H9 (cell line): ENCODE data around the gene PPP1R26. TPM values are rescaled to one million over a fixed set of nuclear protein-coding genes. Genes with fewer than 3 reads are reported as not detected.

ENCODE experiments used
- DNase-seq: peaks from one replicate; pipeline ENCODE4 v3.0.0-alpha.2; 2017
- H2AFZ ChIP-seq: one replicate; pipeline ENCODE4 v1.6.1; 2013; ENCODE audit warnings: mild to moderate bottlenecking, low read length, control low read depth, moderate library complexity
- H2AK5ac ChIP-seq: 2 replicates; pipeline ENCODE4 v1.6.1; 2013; ENCODE audit warnings: low read length, control low read depth, mixed read lengths; ENCODE audit not compliant: insufficient read length
- H2BK120ac ChIP-seq: one replicate; pipeline ENCODE4 v1.6.1; 2013; ENCODE audit warnings: low read depth, mild to moderate bottlenecking, low read length, control low read depth, inconsistent platforms; ENCODE audit not compliant: poor library complexity, severe bottlenecking
- H2BK12ac ChIP-seq: 2 replicates; pipeline ENCODE4 v1.6.1; 2013; ENCODE audit warnings: low read length, control low read depth, mixed read lengths, low read depth; ENCODE audit not compliant: insufficient read length
- H2BK15ac ChIP-seq: 2 replicates; pipeline ENCODE4 v1.6.1; 2013; ENCODE audit warnings: low read depth, low read length, control low read depth
- H2BK20ac ChIP-seq: one replicate; pipeline ENCODE4 v1.6.1; 2013; ENCODE audit warnings: low read depth, mild to moderate bottlenecking, low read length, control low read depth, inconsistent platforms; ENCODE audit not compliant: poor library complexity, severe bottlenecking
- H2BK5ac ChIP-seq: 2 replicates; pipeline ENCODE4 v1.6.1; 2013; ENCODE audit warnings: low read length, control low read depth, mixed read lengths; ENCODE audit not compliant: insufficient read length
- H3K14ac ChIP-seq: 2 replicates; pipeline ENCODE4 v1.6.1; 2013; ENCODE audit warnings: low read length, control low read depth; ENCODE audit not compliant: insufficient read depth
- H3K18ac ChIP-seq: 2 replicates; pipeline ENCODE4 v1.6.1; 2013; ENCODE audit warnings: low read depth, mild to moderate bottlenecking, mixed read lengths, low read length, control low read depth; ENCODE audit not compliant: insufficient read length
- H3K23ac ChIP-seq: 2 replicates; pipeline ENCODE4 v1.6.1; 2013; ENCODE audit warnings: low read length, control low read depth, mixed read lengths, low read depth; ENCODE audit not compliant: insufficient read length
- H3K23me2 ChIP-seq: 2 replicates; pipeline ENCODE4 v1.6.1; 2013; ENCODE audit warnings: low read depth, mild to moderate bottlenecking, mixed read lengths, low read length, control low read depth; ENCODE audit not compliant: insufficient read length, poor library complexity, severe bottlenecking
- H3K27ac ChIP-seq: 2 replicates; pipeline ENCODE4 v1.5.1; 2013; ENCODE audit warnings: low read length, control low read depth, mixed read lengths, low read depth; ENCODE audit not compliant: insufficient read length
- H3K27me3 ChIP-seq: 2 replicates; pipeline ENCODE4 v1.6.1; 2013; ENCODE audit warnings: low read length, control low read depth, inconsistent platforms; ENCODE audit not compliant: insufficient read depth
- H3K4ac ChIP-seq: 2 replicates; pipeline ENCODE4 v1.6.1; 2013; ENCODE audit warnings: low read depth, mild to moderate bottlenecking, control low read depth, inconsistent platforms, low read length, moderate library complexity
- H3K4me1 ChIP-seq: 2 replicates; pipeline ENCODE4 v1.6.1; 2013; ENCODE audit warnings: low read length, control low read depth, inconsistent platforms; ENCODE audit not compliant: insufficient read depth
- H3K4me2 ChIP-seq: 2 replicates; pipeline ENCODE4 v1.6.1; 2013; ENCODE audit warnings: low read length, control low read depth, mixed read lengths; ENCODE audit not compliant: insufficient read length, insufficient read depth
- H3K56ac ChIP-seq: 2 replicates; pipeline ENCODE4 v1.6.1; 2013; ENCODE audit warnings: low read depth, mild to moderate bottlenecking, mixed read lengths, low read length, control low read depth; ENCODE audit not compliant: insufficient read length
- H3K79me1 ChIP-seq: 2 replicates; pipeline ENCODE4 v1.6.1; 2013; ENCODE audit warnings: low read depth, mild to moderate bottlenecking, moderate library complexity, low read length, control low read depth, inconsistent platforms; ENCODE audit not compliant: insufficient read depth, poor library complexity, severe bottlenecking
- H3K79me2 ChIP-seq: 2 replicates; pipeline ENCODE4 v1.6.1; 2013; ENCODE audit warnings: low read length, control low read depth, inconsistent platforms; ENCODE audit not compliant: insufficient read depth
- H3K9ac ChIP-seq: 2 replicates; pipeline ENCODE4 v1.6.1; 2013; ENCODE audit warnings: low read length, control low read depth, mixed read lengths; ENCODE audit not compliant: insufficient read length; ENCODE audit errors: extremely low read depth
- H3K9me3 ChIP-seq: one replicate; pipeline ENCODE4 v1.6.1; 2013; ENCODE audit warnings: low read depth, low read length, inconsistent platforms; ENCODE audit not compliant: control insufficient read depth
- H3T11ph ChIP-seq: one replicate; pipeline ENCODE4 v1.6.1; 2013; ENCODE audit warnings: mild to moderate bottlenecking, low read length, control low read depth, inconsistent platforms
- H4K20me1 ChIP-seq: one replicate; pipeline ENCODE4 v1.6.1; 2013; ENCODE audit not compliant: control insufficient read depth, insufficient read length, insufficient read depth
- H4K5ac ChIP-seq: 2 replicates; pipeline ENCODE4 v1.6.1; 2013; ENCODE audit warnings: low read depth, mild to moderate bottlenecking, mixed read lengths, low read length, control low read depth; ENCODE audit not compliant: insufficient read length
- H4K8ac ChIP-seq: replicated peaks from 2 replicates; pipeline ENCODE4 v1.6.1; 2013; ENCODE audit warnings: low read length, control low read depth, mixed read lengths, low read depth; ENCODE audit not compliant: insufficient read length
- H4K91ac ChIP-seq: 2 replicates; pipeline ENCODE4 v1.6.1; 2013; ENCODE audit warnings: low read depth, mild to moderate bottlenecking, moderate library complexity, mixed read lengths, low read length, control low read depth; ENCODE audit not compliant: insufficient read length
- H3K27ac Mint-ChIP-seq, 3 experiments: 2 replicates in 2 of 3; 3 replicates in 1 of 3; pipeline ENCODE4 v1.8.0; 2020 to 2021; ENCODE audit warnings: mixed read lengths in 3 of 3, mild to moderate bottlenecking in 1 of 3, moderate library complexity in 1 of 3
- H3K27me3 Mint-ChIP-seq: 2 replicates; pipeline ENCODE4 v1.8.0; 2021; ENCODE audit warnings: low read depth, mild to moderate bottlenecking, moderate library complexity, mixed read lengths
- H3K36me3 Mint-ChIP-seq, 3 experiments: 2 replicates in 2 of 3; 3 replicates in 1 of 3; pipeline ENCODE4 v1.8.0; 2020 to 2021; ENCODE audit warnings: low read depth in 3 of 3, mixed read lengths in 3 of 3; ENCODE audit not compliant: insufficient read depth in 1 of 3
- H3K4me1 Mint-ChIP-seq, 2 experiments: 2 replicates each; pipeline ENCODE4 v1.8.0; 2020; ENCODE audit warnings: mixed read lengths in 2 of 2
- H3K4me3 Mint-ChIP-seq, 2 experiments: 2 replicates in 1 of 2; 3 replicates in 1 of 2; pipeline ENCODE4 v1.8.0; 2020 to 2021; ENCODE audit warnings: mild to moderate bottlenecking in 2 of 2, mixed read lengths in 2 of 2, moderate library complexity in 1 of 2
- H3K9me3 Mint-ChIP-seq, 2 experiments: 2 replicates in 1 of 2; 3 replicates in 1 of 2; pipeline ENCODE4 v1.8.0; 2020; ENCODE audit warnings: mild to moderate bottlenecking in 2 of 2, mixed read lengths in 2 of 2, moderate library complexity in 1 of 2
- WGBS: extraction: QIAGEN DNeasy Blood & Tissue Kit; methylation state at CpG from one replicate; pipeline ENCODE4 v1.1.7; 2013; ENCODE audit warnings: missing lambda C conversion rate, low lambda C conversion rate, mixed read lengths; ENCODE audit not compliant: insufficient read length; ENCODE audit errors: extremely low coverage; 5-methylcytosine and 5-hydroxymethylcytosine counted together
- total RNA-seq: library from RNA; stranded (reverse); gene quantifications from 2 replicates; pipeline ENCODE4 v1.2.1, GENCODE V29; 2021
- TF ChIP-seq, protein P1 (sequence below): fragments of 200-600 bp; sonication (generic); conservative IDR thresholded peaks from 3 replicates; pipeline ENCODE4 v1.8.0; 2021; ENCODE audit warnings: antibody characterized with exemption, mild to moderate bottlenecking

PPP1R26 gene
- total RNA-seq, 1 experiment from 2014 or later: 38.0 TPM

DNA sequence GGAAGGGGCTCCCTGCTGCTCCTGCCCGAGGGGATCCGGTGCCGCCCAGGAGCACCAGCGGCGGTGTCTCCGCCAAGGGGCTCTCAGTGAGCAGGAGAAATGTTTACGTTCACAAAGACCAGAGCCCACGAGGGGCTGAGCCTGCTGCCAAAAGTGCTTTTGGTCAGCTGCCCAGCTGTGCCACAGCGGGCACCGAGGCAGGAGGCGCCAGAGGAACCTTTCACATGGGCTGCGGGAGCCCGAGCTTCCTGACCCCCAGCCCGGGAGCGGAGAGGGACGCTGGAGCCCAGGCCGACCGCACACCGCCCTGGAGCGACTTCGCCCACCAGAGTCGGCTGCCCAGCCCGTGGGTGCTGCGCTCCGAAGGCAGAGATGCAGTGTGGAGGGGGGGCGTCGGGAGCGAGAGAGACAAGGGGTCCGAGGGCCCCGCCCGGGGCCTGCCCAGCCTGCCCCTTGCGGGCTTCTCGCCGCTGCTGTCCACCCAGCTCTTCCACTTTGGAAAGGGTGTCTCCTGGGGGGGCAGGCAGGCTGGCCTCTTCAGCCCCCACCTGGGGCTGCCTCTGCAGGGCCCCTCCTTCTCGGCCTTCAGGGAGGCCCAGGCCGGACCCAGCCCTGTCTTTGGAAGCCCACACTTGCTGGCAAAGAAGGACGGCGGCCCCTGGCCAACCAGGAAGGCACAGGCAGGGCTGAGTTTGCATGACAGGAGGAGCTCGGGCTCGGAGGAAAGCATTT, 7.9 kb downstream of the PPP1R26 start:
- H4K91ac ChIP-seq: no peak overlapping the region
- no peaks in the 10 kb centered on the region for H3K4me1 ChIP-seq
- H3K27ac ChIP-seq: no peak overlapping the region
- H3K79me2 ChIP-seq: no peaks in the 10 kb centered on the region
- H3K23ac ChIP-seq: no peak overlapping the region
- no peaks in the 10 kb centered on the region for H3K9me3 Mint-ChIP-seq
- no peak overlapping the region for H4K8ac ChIP-seq
- no peak overlapping the region for H2BK5ac ChIP-seq
- no peak overlapping the region for H3K9ac ChIP-seq
- H4K5ac ChIP-seq: no peak overlapping the region
- peaks cover 10 to 14% of the 10 kb centered on the region in 2 experiments; a peak in 3 of 4 replicates for H3K4me1 Mint-ChIP-seq
- no peaks in the 10 kb centered on the region for H3K27me3 Mint-ChIP-seq
- H3K27ac Mint-ChIP-seq: no peak overlapping the region
- H3K4me2 ChIP-seq: no peak overlapping the region
- no peak overlapping the region for H3K56ac ChIP-seq
- no peaks in the 10 kb centered on the region for H3K23me2 ChIP-seq
- H3T11ph ChIP-seq: no peak overlapping the region
- H2AK5ac ChIP-seq: no peak overlapping the region
- H2BK15ac ChIP-seq: no peak overlapping the region
- no peaks in the 10 kb centered on the region for H3K79me1 ChIP-seq
- no peak overlapping the region; a peak in 1 of 5 replicates for H3K4me3 Mint-ChIP-seq
- H3K4ac ChIP-seq: no peak overlapping the region
- peaks cover 26 to 61% (median 58%) of the 10 kb centered on the region in 3 experiments for H3K36me3 Mint-ChIP-seq
- no peak overlapping the region for H2BK20ac ChIP-seq
- no peaks in the 10 kb centered on the region for H3K27me3 ChIP-seq
- H4K20me1 ChIP-seq: no peaks in the 10 kb centered on the region
- no CpG with 5 or more reads among the region's 40 CpGs for WGBS
- no peak overlapping the region for H3K18ac ChIP-seq
- no peak overlapping the region for H2AFZ ChIP-seq
- H2BK120ac ChIP-seq: no peak overlapping the region
- TF ChIP-seq, protein P1, sequence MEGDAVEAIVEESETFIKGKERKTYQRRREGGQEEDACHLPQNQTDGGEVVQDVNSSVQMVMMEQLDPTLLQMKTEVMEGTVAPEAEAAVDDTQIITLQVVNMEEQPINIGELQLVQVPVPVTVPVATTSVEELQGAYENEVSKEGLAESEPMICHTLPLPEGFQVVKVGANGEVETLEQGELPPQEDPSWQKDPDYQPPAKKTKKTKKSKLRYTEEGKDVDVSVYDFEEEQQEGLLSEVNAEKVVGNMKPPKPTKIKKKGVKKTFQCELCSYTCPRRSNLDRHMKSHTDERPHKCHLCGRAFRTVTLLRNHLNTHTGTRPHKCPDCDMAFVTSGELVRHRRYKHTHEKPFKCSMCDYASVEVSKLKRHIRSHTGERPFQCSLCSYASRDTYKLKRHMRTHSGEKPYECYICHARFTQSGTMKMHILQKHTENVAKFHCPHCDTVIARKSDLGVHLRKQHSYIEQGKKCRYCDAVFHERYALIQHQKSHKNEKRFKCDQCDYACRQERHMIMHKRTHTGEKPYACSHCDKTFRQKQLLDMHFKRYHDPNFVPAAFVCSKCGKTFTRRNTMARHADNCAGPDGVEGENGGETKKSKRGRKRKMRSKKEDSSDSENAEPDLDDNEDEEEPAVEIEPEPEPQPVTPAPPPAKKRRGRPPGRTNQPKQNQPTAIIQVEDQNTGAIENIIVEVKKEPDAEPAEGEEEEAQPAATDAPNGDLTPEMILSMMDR: no peak
- no peak for DNase-seq
- H2BK12ac ChIP-seq: no peak overlapping the region
- no peak overlapping the region for H3K14ac ChIP-seq
- no peaks in the 10 kb centered on the region for H3K9me3 ChIP-seq
